Naive thymus-derived CD8-positive, alpha-beta T cell (primary cell): ENCODE results near the gene ANTXR1. TPM values are rescaled to one million over a fixed set of nuclear protein-coding genes. Genes with fewer than 3 reads are reported as not detected.

ENCODE experiments used
- microRNA-seq: library from miRNA; unstranded; fragments of <30 nt; microRNA quantifications from one replicate; pipeline ENCODE4 v1.2.0, GENCODE V29; 2022; ENCODE audit warnings: borderline microRNAs expressed
- polyA plus RNA-seq, 3 donors: library from polyadenylated mRNA; unstranded; fragments of 300-500 nt; fragmentation: Illumina TruSeq; gene quantifications; one replicate each; pipeline ENCODE4 v1.2.3, GENCODE V29; 2021
- total RNA-seq, 8 experiments: library from RNA in 2 of 8; stranded (reverse) in 2 of 8; gene quantifications; one replicate each; pipeline ENCODE4 v1.2.3 and lab custom pipeline; 2021 to 2026

ANTXR1 gene
- total and polyA plus RNA-seq, 5 experiments from 2014 or later, result 0.08 to 0.20 (median 0.14) TPM; not detected in 2

Small RNAs within 50 kb of the gene (microRNA-seq; reads per million reads assigned to microRNA genes)
- gene MIR3126, result not detected

Other genes with a start within 250 kb of the ANTXR1 start
- gene BMP10, start 141.8 kb upstream of the ANTXR1 start, total RNA-seq, result not detected
- not detected for gene BMP10, start 141.8 kb upstream of the ANTXR1 start, polyA plus RNA-seq
- gene GKN2, start 60.3 kb upstream of the ANTXR1 start, total RNA-seq, result not detected
- not detected for gene GKN2, start 60.3 kb upstream of the ANTXR1 start, polyA plus RNA-seq
- not detected for gene GKN1, start 38.5 kb upstream of the ANTXR1 start, total RNA-seq
- gene GKN1, start 38.5 kb upstream of the ANTXR1 start, polyA plus RNA-seq, result not detected